ENCODE results near the gene PNPLA3. TPM values are rescaled to one million over a fixed set of nuclear protein-coding genes. Genes with fewer than 3 reads are reported as not detected.

The PNPLA3 gene
- total RNA-seq, 1 donor from 2014 or later = 18.3 TPM

GRCh38 chr22:43922123-43922522, 1.5 kb upstream of the PNPLA3 start:
- peak; percentile 18 for TF ChIP-seq CTCF (IDR thresholded peaks at IDR 0.05; ENCODE audit: unreplicated experiment)
- Mint-ChIP-seq H3K4me3 (ENCODE audit: unreplicated experiment) (no peak overlapping the region), H3K27ac (ENCODE audit: unreplicated experiment) (no peak overlapping the region), H3K27me3 (ENCODE audit: unreplicated experiment) (peaks cover 5% of the 10 kb centered on the region), H3K36me3 (ENCODE audit: low read depth, unreplicated experiment) (no peaks in the 10 kb centered on the region), H3K4me1 (ENCODE audit: unreplicated experiment) (peaks cover 24% of the 10 kb centered on the region), H3K9me3 (ENCODE audit: unreplicated experiment) (no peaks in the 10 kb centered on the region)
- no peak for DNase-seq (ENCODE audit: low spot score)

GRCh38 chr22:43923191-43923590, 414 bp upstream of the PNPLA3 start:
- H3K4me1 Mint-ChIP-seq (ENCODE audit: unreplicated experiment) = peaks cover 24% of the 10 kb centered on the region
- no peak for TF ChIP-seq CTCF (IDR thresholded peaks at IDR 0.05; ENCODE audit: unreplicated experiment)

GRCh38 chr22:43924877-43925276, 1.3 kb downstream of the PNPLA3 start:
- Mint-ChIP-seq H3K9me3 (ENCODE audit: unreplicated experiment) (no peaks in the 10 kb centered on the region), H3K27ac (ENCODE audit: unreplicated experiment) (peak overlapping the region; percentile 13), H3K4me3 (ENCODE audit: unreplicated experiment) (peak overlapping the region; percentile 84), H3K27me3 (ENCODE audit: unreplicated experiment) (peaks cover 5% of the 10 kb centered on the region), H3K4me1 (ENCODE audit: unreplicated experiment) (peaks cover 24% of the 10 kb centered on the region), H3K36me3 (ENCODE audit: low read depth, unreplicated experiment) (peaks cover 13% of the 10 kb centered on the region)
- no peak for TF ChIP-seq CTCF (IDR thresholded peaks at IDR 0.05; ENCODE audit: unreplicated experiment)
- DNase-seq (ENCODE audit: low spot score) = no peak

More at GRCh38 chr22:43923191-43923590, 414 bp upstream of the PNPLA3 start:
- Mint-ChIP-seq H3K4me3 (ENCODE audit: unreplicated experiment) (peak overlapping the region; percentile 91), H3K27me3 (ENCODE audit: unreplicated experiment) (peaks cover 5% of the 10 kb centered on the region), H3K9me3 (ENCODE audit: unreplicated experiment) (no peaks in the 10 kb centered on the region), H3K27ac (ENCODE audit: unreplicated experiment) (peak overlapping the region; percentile 98), H3K36me3 (ENCODE audit: low read depth, unreplicated experiment) (peaks cover 3% of the 10 kb centered on the region)
- no peak for DNase-seq (ENCODE audit: low spot score)

GRCh38 chr22:43925433-43926348, 2.1 kb downstream of the PNPLA3 start:
- H3K4me1 Mint-ChIP-seq (ENCODE audit: unreplicated experiment) = peaks cover 24% of the 10 kb centered on the region
- no peak overlapping the region for H3K27ac Mint-ChIP-seq (ENCODE audit: unreplicated experiment)
- H3K36me3 Mint-ChIP-seq (ENCODE audit: low read depth, unreplicated experiment) = peaks cover 18% of the 10 kb centered on the region
- TF ChIP-seq CTCF (IDR thresholded peaks at IDR 0.05; ENCODE audit: unreplicated experiment) = no peak
- H3K9me3 Mint-ChIP-seq (ENCODE audit: unreplicated experiment) = no peaks in the 10 kb centered on the region
- peaks cover 5% of the 10 kb centered on the region for H3K27me3 Mint-ChIP-seq (ENCODE audit: unreplicated experiment)
- peak overlapping the region; percentile 84 for H3K4me3 Mint-ChIP-seq (ENCODE audit: unreplicated experiment)
- DNase-seq (ENCODE audit: low spot score) = no peak

- TF ChIP-seq CTCF (IDR thresholded peaks at IDR 0.05; ENCODE audit: unreplicated experiment) = no peak
- Mint-ChIP-seq H3K27me3 (ENCODE audit: unreplicated experiment) (peaks cover 5% of the 10 kb centered on the region), H3K4me1 (ENCODE audit: unreplicated experiment) (peaks cover 24% of the 10 kb centered on the region), H3K36me3 (ENCODE audit: low read depth, unreplicated experiment) (peaks cover 22% of the 10 kb centered on the region), H3K9me3 (ENCODE audit: unreplicated experiment) (no peaks in the 10 kb centered on the region), H3K27ac (ENCODE audit: unreplicated experiment) (no peak overlapping the region), H3K4me3 (ENCODE audit: unreplicated experiment) (no peak overlapping the region)
- DNase-seq (ENCODE audit: low spot score) = no peak
Observed at GRCh38 chr22:43926349-43926710, 2.7 kb downstream of the PNPLA3 start.
